Measurements from ENCODE around the gene TAPT1.

DNA sequence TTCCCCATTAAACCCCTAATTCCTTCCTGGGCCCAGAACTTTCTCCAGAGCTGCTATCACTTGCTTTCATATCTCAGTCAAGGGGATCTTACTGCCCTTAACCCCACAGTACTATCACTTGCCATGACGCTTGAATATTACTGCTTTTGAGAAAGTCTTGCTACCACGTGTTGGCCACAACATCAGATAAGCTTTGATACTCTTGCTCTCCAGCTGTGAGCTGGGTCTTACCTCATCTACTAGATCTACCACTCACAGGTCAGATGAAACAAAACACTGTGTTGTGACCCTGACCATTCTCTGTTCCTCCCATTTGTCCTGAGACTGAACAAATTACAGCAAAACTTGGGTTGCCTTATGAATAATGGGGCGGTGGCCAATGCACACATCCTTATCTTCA lies 12.1 kb upstream of the TAPT1 start:
- no peak for TF ChIP-seq POLR2AphosphoS5 (IDR thresholded peaks at IDR 0.05; ENCODE audit: low read depth, low read length)
- TF ChIP-seq, protein P1, sequence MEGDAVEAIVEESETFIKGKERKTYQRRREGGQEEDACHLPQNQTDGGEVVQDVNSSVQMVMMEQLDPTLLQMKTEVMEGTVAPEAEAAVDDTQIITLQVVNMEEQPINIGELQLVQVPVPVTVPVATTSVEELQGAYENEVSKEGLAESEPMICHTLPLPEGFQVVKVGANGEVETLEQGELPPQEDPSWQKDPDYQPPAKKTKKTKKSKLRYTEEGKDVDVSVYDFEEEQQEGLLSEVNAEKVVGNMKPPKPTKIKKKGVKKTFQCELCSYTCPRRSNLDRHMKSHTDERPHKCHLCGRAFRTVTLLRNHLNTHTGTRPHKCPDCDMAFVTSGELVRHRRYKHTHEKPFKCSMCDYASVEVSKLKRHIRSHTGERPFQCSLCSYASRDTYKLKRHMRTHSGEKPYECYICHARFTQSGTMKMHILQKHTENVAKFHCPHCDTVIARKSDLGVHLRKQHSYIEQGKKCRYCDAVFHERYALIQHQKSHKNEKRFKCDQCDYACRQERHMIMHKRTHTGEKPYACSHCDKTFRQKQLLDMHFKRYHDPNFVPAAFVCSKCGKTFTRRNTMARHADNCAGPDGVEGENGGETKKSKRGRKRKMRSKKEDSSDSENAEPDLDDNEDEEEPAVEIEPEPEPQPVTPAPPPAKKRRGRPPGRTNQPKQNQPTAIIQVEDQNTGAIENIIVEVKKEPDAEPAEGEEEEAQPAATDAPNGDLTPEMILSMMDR (IDR thresholded peaks at IDR 0.05) = no peak
- no peak for TF ChIP-seq TCF7L2 (IDR thresholded peaks at IDR 0.05; ENCODE audit: low read depth, low read length)
- TF ChIP-seq, protein P2, sequence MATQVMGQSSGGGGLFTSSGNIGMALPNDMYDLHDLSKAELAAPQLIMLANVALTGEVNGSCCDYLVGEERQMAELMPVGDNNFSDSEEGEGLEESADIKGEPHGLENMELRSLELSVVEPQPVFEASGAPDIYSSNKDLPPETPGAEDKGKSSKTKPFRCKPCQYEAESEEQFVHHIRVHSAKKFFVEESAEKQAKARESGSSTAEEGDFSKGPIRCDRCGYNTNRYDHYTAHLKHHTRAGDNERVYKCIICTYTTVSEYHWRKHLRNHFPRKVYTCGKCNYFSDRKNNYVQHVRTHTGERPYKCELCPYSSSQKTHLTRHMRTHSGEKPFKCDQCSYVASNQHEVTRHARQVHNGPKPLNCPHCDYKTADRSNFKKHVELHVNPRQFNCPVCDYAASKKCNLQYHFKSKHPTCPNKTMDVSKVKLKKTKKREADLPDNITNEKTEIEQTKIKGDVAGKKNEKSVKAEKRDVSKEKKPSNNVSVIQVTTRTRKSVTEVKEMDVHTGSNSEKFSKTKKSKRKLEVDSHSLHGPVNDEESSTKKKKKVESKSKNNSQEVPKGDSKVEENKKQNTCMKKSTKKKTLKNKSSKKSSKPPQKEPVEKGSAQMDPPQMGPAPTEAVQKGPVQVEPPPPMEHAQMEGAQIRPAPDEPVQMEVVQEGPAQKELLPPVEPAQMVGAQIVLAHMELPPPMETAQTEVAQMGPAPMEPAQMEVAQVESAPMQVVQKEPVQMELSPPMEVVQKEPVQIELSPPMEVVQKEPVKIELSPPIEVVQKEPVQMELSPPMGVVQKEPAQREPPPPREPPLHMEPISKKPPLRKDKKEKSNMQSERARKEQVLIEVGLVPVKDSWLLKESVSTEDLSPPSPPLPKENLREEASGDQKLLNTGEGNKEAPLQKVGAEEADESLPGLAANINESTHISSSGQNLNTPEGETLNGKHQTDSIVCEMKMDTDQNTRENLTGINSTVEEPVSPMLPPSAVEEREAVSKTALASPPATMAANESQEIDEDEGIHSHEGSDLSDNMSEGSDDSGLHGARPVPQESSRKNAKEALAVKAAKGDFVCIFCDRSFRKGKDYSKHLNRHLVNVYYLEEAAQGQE (IDR thresholded peaks at IDR 0.05; ENCODE audit: insufficient read depth in 1 of 2, low read depth in 2 of 2, low read length in 1 of 2) = no peak
- TF ChIP-seq SIN3A (IDR thresholded peaks at IDR 0.05; ENCODE audit: borderline replicate concordance, insufficient read depth, low read depth, low read length) = no peak
